Progenitor cell of endocrine pancreas (in vitro differentiated cells): Measurements from ENCODE around the gene DNM2. TPM values are rescaled to one million over a fixed set of nuclear protein-coding genes. Genes with fewer than 3 reads are reported as not detected.

Experiments used
- DNase-seq: peaks from one replicate; pipeline ENCODE4 v3.0.0; 2021; ENCODE audit warnings: low spot score; ENCODE audit not compliant: unreplicated experiment
- H3K27ac Mint-ChIP-seq: 2 replicates; pipeline ENCODE4 v1.8.0; 2021; ENCODE audit warnings: mild to moderate bottlenecking, moderate library complexity, mixed read lengths
- H3K27me3 Mint-ChIP-seq: 2 replicates; pipeline ENCODE4 v1.8.0; 2021; ENCODE audit warnings: mixed read lengths
- H3K36me3 Mint-ChIP-seq: 2 replicates; pipeline ENCODE4 v1.8.0; 2022; ENCODE audit warnings: mixed read lengths; ENCODE audit not compliant: insufficient read depth
- H3K4me1 Mint-ChIP-seq: 2 replicates; pipeline ENCODE4 v1.8.0; 2021; ENCODE audit warnings: low read depth, mixed read lengths
- H3K4me3 Mint-ChIP-seq: 2 replicates; pipeline ENCODE4 v1.8.0; 2021; ENCODE audit warnings: low read depth, mild to moderate bottlenecking, moderate library complexity, mixed read lengths
- H3K9me3 Mint-ChIP-seq: 2 replicates; pipeline ENCODE4 v1.8.0; 2021; ENCODE audit warnings: low read depth, mixed read lengths
- microRNA-seq: library from miRNA; unstranded; fragments of <30 nt; microRNA quantifications from one replicate; pipeline ENCODE4 v1.1.0, GENCODE V29; 2020; ENCODE audit warnings: borderline number of aligned reads; ENCODE audit not compliant: unreplicated experiment
- total RNA-seq: library from RNA; stranded (reverse); gene quantifications from 2 replicates; pipeline ENCODE4 v1.2.1, GENCODE V29; 2021
- TF ChIP-seq, protein P1 (sequence below): fragments of 200-600 bp; sonication (generic); IDR thresholded peaks from one replicate; pipeline ENCODE4 v1.5.0; 2021; ENCODE audit warnings: antibody characterized with exemption, mild to moderate bottlenecking; ENCODE audit not compliant: unreplicated experiment

DNM2 gene
- total RNA-seq, 1 donor from 2014 or later = 124 TPM

DNA sequence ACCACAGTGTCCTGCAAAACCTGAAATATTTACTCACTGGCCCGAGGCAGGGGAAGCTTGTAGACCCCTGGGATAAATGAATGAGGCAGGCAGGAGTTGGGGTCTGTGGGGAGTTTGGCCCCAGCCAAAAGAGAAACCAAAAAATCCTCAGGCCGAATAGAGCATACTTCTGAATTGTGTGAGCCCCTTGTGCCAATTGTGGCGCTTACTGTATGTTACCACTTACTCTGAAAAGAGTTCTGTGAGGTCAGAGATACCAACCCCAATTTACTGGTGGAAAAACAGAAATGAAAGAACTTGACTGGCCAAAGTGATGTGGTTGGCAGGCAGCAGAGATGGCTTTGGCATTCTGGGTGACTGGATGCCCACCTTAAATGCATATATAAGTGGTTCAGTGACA is 160.4 kb downstream of the DNM2 start:
- Mint-ChIP-seq H3K27ac (peak overlapping the region; percentile 88), H3K4me3 (no peak overlapping the region), H3K4me1 (peaks cover 29% of the 10 kb centered on the region)

More for the DNA sequence above, 160.4 kb downstream of the DNM2 start:
- TF ChIP-seq, protein P1, sequence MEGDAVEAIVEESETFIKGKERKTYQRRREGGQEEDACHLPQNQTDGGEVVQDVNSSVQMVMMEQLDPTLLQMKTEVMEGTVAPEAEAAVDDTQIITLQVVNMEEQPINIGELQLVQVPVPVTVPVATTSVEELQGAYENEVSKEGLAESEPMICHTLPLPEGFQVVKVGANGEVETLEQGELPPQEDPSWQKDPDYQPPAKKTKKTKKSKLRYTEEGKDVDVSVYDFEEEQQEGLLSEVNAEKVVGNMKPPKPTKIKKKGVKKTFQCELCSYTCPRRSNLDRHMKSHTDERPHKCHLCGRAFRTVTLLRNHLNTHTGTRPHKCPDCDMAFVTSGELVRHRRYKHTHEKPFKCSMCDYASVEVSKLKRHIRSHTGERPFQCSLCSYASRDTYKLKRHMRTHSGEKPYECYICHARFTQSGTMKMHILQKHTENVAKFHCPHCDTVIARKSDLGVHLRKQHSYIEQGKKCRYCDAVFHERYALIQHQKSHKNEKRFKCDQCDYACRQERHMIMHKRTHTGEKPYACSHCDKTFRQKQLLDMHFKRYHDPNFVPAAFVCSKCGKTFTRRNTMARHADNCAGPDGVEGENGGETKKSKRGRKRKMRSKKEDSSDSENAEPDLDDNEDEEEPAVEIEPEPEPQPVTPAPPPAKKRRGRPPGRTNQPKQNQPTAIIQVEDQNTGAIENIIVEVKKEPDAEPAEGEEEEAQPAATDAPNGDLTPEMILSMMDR = no peak
- Mint-ChIP-seq H3K27me3 (no peaks in the 10 kb centered on the region), H3K9me3 (peaks cover 3% of the 10 kb centered on the region), H3K36me3 (peaks cover 3% of the 10 kb centered on the region)
- no peak for DNase-seq

Small RNA genes lying within 50 kb of the gene (microRNA-seq; reads per million reads assigned to microRNA genes)
- gene MIR199A1 = not detected
- gene MIR4748 = not detected
- gene MIR638 = 4.8 reads per million
- gene MIR6793 = 1.8 reads per million

Other genes with a start within 250 kb of the DNM2 start
- 64.7 and 76.6 TPM in 2 replicates for gene KEAP1, start 214.7 kb upstream of the DNM2 start, total RNA-seq
- not detected in 2 replicates for gene S1PR5, start 200.6 kb upstream of the DNM2 start, total RNA-seq
- 44.9 and 52.6 TPM in 2 replicates for gene ATG4D, start 174.2 kb upstream of the DNM2 start, total RNA-seq
- gene KRI1, start 152.1 kb upstream of the DNM2 start, total RNA-seq = 32.1 and 35.0 TPM in 2 replicates
- gene CDKN2D, start 149.1 kb upstream of the DNM2 start, total RNA-seq = 4.2 and 5.0 TPM in 2 replicates
- gene AP1M2, start 130.8 kb upstream of the DNM2 start, total RNA-seq = 107 and 110 TPM in 2 replicates
- gene SLC44A2, start 92.5 kb upstream of the DNM2 start, total RNA-seq = 159 and 164 TPM in 2 replicates
- gene ILF3, start 63.7 kb upstream of the DNM2 start, total RNA-seq = 761 and 784 TPM in 2 replicates
- 53.9 and 59.3 TPM in 2 replicates for gene QTRT1, start 16.6 kb upstream of the DNM2 start, total RNA-seq
- 32.6 and 39.3 TPM in 2 replicates for gene TMED1, start 118.1 kb downstream of the DNM2 start, total RNA-seq
- gene C19orf38, start 130.3 kb downstream of the DNM2 start, total RNA-seq = 0.31 and 0.33 TPM in 2 replicates
- 77.6 and 86.0 TPM in 2 replicates for gene CARM1, start 153.5 kb downstream of the DNM2 start, total RNA-seq
- gene YIPF2, start 210.6 kb downstream of the DNM2 start, total RNA-seq = 49.1 and 53.3 TPM in 2 replicates
- 25.6 and 29.4 TPM in 2 replicates for gene TIMM29, start 210.7 kb downstream of the DNM2 start, total RNA-seq
- gene SMARCA4, start 243.0 kb downstream of the DNM2 start, total RNA-seq = 327 and 334 TPM in 2 replicates